Loucy (cell line): ENCODE data around the gene SYF2.
A peak's percentile ranks its signal among the peaks of the same experiment; 100 is the strongest.

ENCODE experiments used
- H2AFZ ChIP-seq: fragments of 200-600 bp; sonication (generic); 2 replicates; pipeline ENCODE4 v1.6.0; 2016; ENCODE audit warnings: antibody characterized with exemption, mild to moderate bottlenecking, low read length, moderate library complexity
- H3F3A ChIP-seq: fragments of 200-600 bp; 2 replicates; pipeline ENCODE4 v1.6.0; 2016; ENCODE audit warnings: antibody characterized with exemption, low read depth, mild to moderate bottlenecking
- H3K27me3 ChIP-seq: fragments of 200-600 bp; sonication (generic); 2 replicates; pipeline ENCODE4 v1.6.1; 2014; ENCODE audit warnings: low read length, mild to moderate bottlenecking; ENCODE audit not compliant: insufficient read depth, poor library complexity, severe bottlenecking
- H3K36me3 ChIP-seq: fragments of 200-600 bp; sonication (generic); 2 replicates; pipeline ENCODE4 v1.6.1; 2016; ENCODE audit warnings: low read length; ENCODE audit not compliant: insufficient read depth
- H3K4me1 ChIP-seq: fragments of 200-600 bp; sonication (generic); 2 replicates; pipeline ENCODE4 v1.5.1; 2014; ENCODE audit warnings: low read length, mild to moderate bottlenecking; ENCODE audit not compliant: insufficient read depth, poor library complexity, severe bottlenecking
- H3K4me2 ChIP-seq: fragments of 200-600 bp; sonication (generic); 2 replicates; pipeline ENCODE4 v1.6.0; 2014; ENCODE audit warnings: antibody characterized with exemption, low read length, low read depth, mild to moderate bottlenecking; ENCODE audit not compliant: poor library complexity, severe bottlenecking
- H3K4me3 ChIP-seq: fragments of 200-600 bp; sonication (generic); 2 replicates; pipeline ENCODE4 v1.5.1; 2014; ENCODE audit warnings: low read length, mild to moderate bottlenecking, mixed read lengths; ENCODE audit not compliant: poor library complexity, severe bottlenecking
- H3K79me2 ChIP-seq: fragments of 200-600 bp; sonication (generic); 2 replicates; pipeline ENCODE4 v1.6.1; 2014; ENCODE audit warnings: low read length; ENCODE audit not compliant: insufficient read depth
- H3K9ac ChIP-seq: fragments of 200-600 bp; sonication (generic); 2 replicates; pipeline ENCODE4 v1.6.0; 2014; ENCODE audit warnings: mild to moderate bottlenecking, low read depth, low read length, moderate library complexity; ENCODE audit not compliant: poor library complexity, severe bottlenecking
- H3K9me2 ChIP-seq: fragments of 200-600 bp; sonication (generic); replicated peaks from 2 replicates; pipeline ENCODE4 v1.6.1; 2016; ENCODE audit warnings: low read depth, low read length, mixed read lengths
- H3K9me3 ChIP-seq: fragments of 200-600 bp; sonication (generic); 2 replicates; pipeline ENCODE4 v1.6.1; 2014; ENCODE audit warnings: mild to moderate bottlenecking, antibody characterized with exemption, low read length, low read depth; ENCODE audit not compliant: insufficient read depth
- H4K20me1 ChIP-seq: fragments of 200-600 bp; sonication (generic); 2 replicates; pipeline ENCODE4 v1.6.0; 2014; ENCODE audit warnings: antibody characterized with exemption, low read length, mild to moderate bottlenecking; ENCODE audit not compliant: insufficient read depth, poor library complexity, severe bottlenecking
- CTCF ChIP-seq: fragments of 200-600 bp; sonication (generic); conservative IDR thresholded peaks from 2 replicates; pipeline ENCODE4 v1.5.1; 2014; ENCODE audit warnings: mild to moderate bottlenecking, antibody characterized with exemption, low read length
- EZH2phosphoT487 ChIP-seq: fragments of 200-600 bp; IDR thresholded peaks from 2 replicates; pipeline ENCODE4 v1.6.1; 2018; ENCODE audit warnings: antibody characterized with exemption, mild to moderate bottlenecking, moderate library complexity, borderline replicate concordance

Gene SYF2

GRCh38 chr1:25219661-25220251 is 12.5 kb downstream of the SYF2 start:
- Histone ChIP-seq H2AFZ (no peak overlapping the region), H4K20me1 (no peaks in the 10 kb centered on the region)

GRCh38 chr1:25217598-25218232 is 14.6 kb downstream of the SYF2 start:
- no peak overlapping the region for H3K4me2 ChIP-seq
- no peak overlapping the region for H3K4me3 ChIP-seq
- no peaks in the 10 kb centered on the region for H3K27me3 ChIP-seq
- no peaks in the 10 kb centered on the region for H3K9me2 ChIP-seq
- no peaks in the 10 kb centered on the region for H3K79me2 ChIP-seq
- H3K9ac ChIP-seq = no peak overlapping the region
- peak; percentile 15; the same call in 1 of the 2 replicates for TF ChIP-seq CTCF
- no peak for TF ChIP-seq EZH2phosphoT487
- H2AFZ ChIP-seq = no peak overlapping the region
- H3K9me3 ChIP-seq = no peaks in the 10 kb centered on the region
- H3K36me3 ChIP-seq = peaks cover 20% of the 10 kb centered on the region; the same call in 1 of the 2 replicates
- H4K20me1 ChIP-seq = no peaks in the 10 kb centered on the region
- no peaks in the 10 kb centered on the region for H3F3A ChIP-seq
- H3K4me1 ChIP-seq = no peaks in the 10 kb centered on the region

More at GRCh38 chr1:25219661-25220251, 12.5 kb downstream of the SYF2 start:
- H3K4me1 ChIP-seq = no peaks in the 10 kb centered on the region
- H3K36me3 ChIP-seq = peaks cover 37% of the 10 kb centered on the region
- H3F3A ChIP-seq = no peaks in the 10 kb centered on the region
- no peaks in the 10 kb centered on the region for H3K27me3 ChIP-seq
- H3K9me3 ChIP-seq = no peaks in the 10 kb centered on the region
- TF ChIP-seq EZH2phosphoT487 = no peak
- H3K9ac ChIP-seq = no peak overlapping the region
- H3K9me2 ChIP-seq = no peaks in the 10 kb centered on the region
- no peak overlapping the region for H3K4me2 ChIP-seq
- H3K79me2 ChIP-seq = no peaks in the 10 kb centered on the region
- H3K4me3 ChIP-seq = no peak overlapping the region

- H3K9me2 ChIP-seq = no peaks in the 10 kb centered on the region
- peaks cover 13% of the 10 kb centered on the region; the same call in 1 of the 2 replicates for H3K36me3 ChIP-seq
- no peak overlapping the region for H2AFZ ChIP-seq
- H3F3A ChIP-seq = no peaks in the 10 kb centered on the region
- no peak overlapping the region for H3K4me3 ChIP-seq
- no peaks in the 10 kb centered on the region for H3K27me3 ChIP-seq
- no peaks in the 10 kb centered on the region for H3K79me2 ChIP-seq
- H3K9me3 ChIP-seq = no peaks in the 10 kb centered on the region
- H3K4me1 ChIP-seq = no peaks in the 10 kb centered on the region
- TF ChIP-seq EZH2phosphoT487 (no peak), CTCF (no peak)
- H3K9ac ChIP-seq = no peak overlapping the region
- no peak overlapping the region for H3K4me2 ChIP-seq
- H4K20me1 ChIP-seq = no peaks in the 10 kb centered on the region
These were observed 15.3 kb downstream of the SYF2 start for GRCh38 chr1:25217015-25217414.

GRCh38 chr1:25216123-25216522 is 16.2 kb downstream of the SYF2 start:
- H3K4me2 ChIP-seq = no peak overlapping the region
- H3K4me3 ChIP-seq = no peak overlapping the region
- no peaks in the 10 kb centered on the region for H3K79me2 ChIP-seq
- H3K27me3 ChIP-seq = no peaks in the 10 kb centered on the region
- no peak overlapping the region for H3K9ac ChIP-seq
- no peaks in the 10 kb centered on the region for H3F3A ChIP-seq
- peaks cover 4% of the 10 kb centered on the region; the same call in 1 of the 2 replicates for H3K36me3 ChIP-seq
- H3K9me2 ChIP-seq = no peaks in the 10 kb centered on the region
- H3K4me1 ChIP-seq = no peaks in the 10 kb centered on the region
- no peak for TF ChIP-seq CTCF
- TF ChIP-seq EZH2phosphoT487 = no peak
- H4K20me1 ChIP-seq = no peaks in the 10 kb centered on the region
- H3K9me3 ChIP-seq = no peaks in the 10 kb centered on the region
- no peak overlapping the region for H2AFZ ChIP-seq
